Fibroblast of the aortic adventitia (primary cell): ENCODE measurements around the gene TSNAX. TPM values are rescaled to one million over a fixed set of nuclear protein-coding genes. Genes with fewer than 3 reads are reported as not detected.

Source experiments
- DNase-seq: peaks from one replicate; pipeline ENCODE4 v3.0.0-alpha.2; 2010; ENCODE audit warnings: low read depth
- H3K4me3 ChIP-seq: 2 replicates; pipeline ENCODE4 v1.5.1; 2011; ENCODE audit warnings: low read depth, mild to moderate bottlenecking, control low read depth, low read length, moderate library complexity
- CTCF ChIP-seq: IDR thresholded peaks from 2 replicates; pipeline ENCODE4 v1.5.1; 2011; ENCODE audit warnings: mild to moderate bottlenecking, low read length, control low read depth, inconsistent platforms; ENCODE audit not compliant: insufficient read depth
- total RNA-seq: library from RNA; depleted of rRNA; stranded (reverse); fragments of >200 nt; gene quantifications from 2 replicates; pipeline ENCODE4 v1.2.3, GENCODE V29; 2012; ENCODE audit warnings: low replicate concordance

Gene TSNAX
- total RNA-seq, 1 donor = 43.7 TPM

GRCh38 chr1:231549733-231550447 lies 21.4 kb downstream of the TSNAX start:
- no peak for TF ChIP-seq CTCF
- DNase-seq = no peak
- H3K4me3 ChIP-seq = no peak overlapping the region

GRCh38 chr1:231550448-231550781 lies 21.9 kb downstream of the TSNAX start:
- TF ChIP-seq CTCF = peak; percentile 40
- no peak for DNase-seq
- H3K4me3 ChIP-seq = no peak overlapping the region

GRCh38 chr1:231553320-231553719 lies 24.9 kb downstream of the TSNAX start:
- no peak for DNase-seq
- H3K4me3 ChIP-seq = no peak overlapping the region
- TF ChIP-seq CTCF = no peak

GRCh38 chr1:231554969-231555368 lies 26.5 kb downstream of the TSNAX start:
- no peak overlapping the region for H3K4me3 ChIP-seq
- TF ChIP-seq CTCF = no peak
- DNase-seq = no peak

GRCh38 chr1:231557411-231557810 lies 28.9 kb downstream of the TSNAX start:
- DNase-seq = no peak
- no peak for TF ChIP-seq CTCF
- no peak overlapping the region for H3K4me3 ChIP-seq

GRCh38 chr1:231557898-231558707 lies 29.6 kb downstream of the TSNAX start:
- no peak for TF ChIP-seq CTCF
- DNase-seq = peak; percentile 8
- no peak overlapping the region for H3K4me3 ChIP-seq
